ENCODE measurements around the gene GMEB2.
A peak's percentile ranks its signal among the peaks of the same experiment; 100 is the strongest.
"Not testable (repeated sequence)": the region's sequence is repeated elsewhere in the genome, so short reads cannot be mapped to it uniquely, and the experiment has no call there.

The GMEB2 gene

DNA sequence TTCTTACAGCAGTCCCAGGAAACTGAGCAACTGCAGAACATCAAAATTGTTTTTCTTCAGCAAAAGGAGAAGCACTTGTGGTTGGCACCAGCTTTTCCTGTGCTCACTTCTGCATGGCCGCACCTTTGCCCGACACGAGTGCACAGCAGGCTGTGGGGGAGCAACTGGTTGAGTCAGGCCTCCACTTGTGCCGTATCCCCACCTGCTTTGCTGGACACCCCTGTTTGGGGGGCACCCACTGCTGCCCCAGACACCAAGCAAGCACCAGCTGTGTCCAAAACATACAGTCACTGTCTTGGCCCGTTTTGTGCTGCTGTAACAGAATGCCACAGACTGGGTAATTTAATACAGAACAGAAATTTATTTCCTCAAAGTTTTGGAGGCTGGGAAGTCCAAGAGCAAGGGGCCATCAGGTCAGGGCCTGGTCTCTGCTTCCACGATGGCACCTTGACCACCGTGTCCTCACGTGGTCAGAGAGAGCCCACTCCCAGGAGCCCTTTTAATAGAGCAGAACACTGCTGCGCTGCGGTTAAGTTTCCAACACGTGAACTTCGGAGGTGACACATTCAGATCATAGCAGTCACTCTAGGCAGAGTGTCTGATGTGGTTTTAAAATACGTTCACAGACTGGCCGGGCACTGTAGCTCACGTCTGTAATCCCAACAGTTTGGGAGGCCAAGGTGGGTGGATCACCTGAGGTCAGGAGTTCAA, 8.7 kb upstream of the GMEB2 start:
- DNase-seq, result no peak

DNA sequence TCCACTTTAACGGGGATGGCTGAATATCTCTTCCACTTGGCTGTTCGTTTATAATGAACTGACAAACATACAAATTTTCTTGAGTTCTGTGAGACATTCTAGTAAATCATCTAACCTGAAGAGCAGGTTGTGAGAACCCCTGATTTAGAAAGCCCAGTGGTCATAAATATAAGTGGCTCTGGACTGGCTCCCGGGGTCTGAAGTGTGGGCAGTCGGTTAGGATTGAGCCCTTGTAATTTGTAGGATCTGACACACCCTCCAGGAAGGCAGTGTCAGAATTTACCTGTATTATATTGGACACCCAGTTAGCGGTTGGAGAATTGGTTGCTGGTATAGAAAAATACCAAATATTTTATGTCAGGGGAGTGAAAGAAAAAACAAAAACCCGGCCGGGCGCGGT, 6.8 kb upstream of the GMEB2 start:
- no peak for DNase-seq

DNA sequence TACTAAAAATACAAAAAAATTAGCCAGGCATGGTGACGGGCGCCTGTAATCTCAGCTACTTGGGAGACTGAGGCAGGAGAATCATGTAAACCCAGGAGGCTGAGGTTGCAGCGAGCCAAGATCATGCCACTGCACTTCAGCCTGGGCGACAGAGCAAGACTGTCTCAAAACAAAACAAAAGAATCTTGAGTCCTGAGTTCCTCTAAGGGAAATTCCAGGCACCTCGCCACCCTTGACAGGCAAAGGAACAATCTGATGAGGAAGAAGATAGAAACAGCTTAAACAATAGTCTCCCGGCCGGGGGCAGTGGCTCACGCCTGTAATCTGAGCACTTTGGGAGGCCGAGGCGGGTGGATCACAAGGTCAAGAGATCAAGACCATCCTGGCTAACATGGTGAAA, 4.5 kb upstream of the GMEB2 start:
- DNase-seq, result not testable (repeated sequence)

DNA sequence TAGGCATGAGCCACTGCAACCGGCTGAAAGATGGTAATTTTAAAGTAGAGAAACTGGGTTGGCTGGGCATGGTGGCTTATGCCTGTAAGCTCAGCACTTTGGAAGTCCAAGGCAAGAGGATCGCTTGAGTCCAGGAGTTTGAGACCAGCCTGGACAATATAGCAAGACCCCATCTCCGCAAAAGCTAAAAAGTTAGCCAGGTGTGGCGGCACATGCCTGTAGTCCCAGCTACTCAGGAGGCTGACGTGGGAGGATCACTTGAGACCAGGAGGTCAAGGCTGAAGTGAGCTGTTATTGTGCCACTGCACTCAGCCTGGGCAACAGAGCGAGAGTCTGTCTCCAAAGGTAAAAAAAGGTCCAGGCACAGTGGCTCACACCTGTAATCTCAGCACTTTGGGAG, 4.1 kb upstream of the GMEB2 start:
- DNase-seq, result not testable (repeated sequence)

DNA sequence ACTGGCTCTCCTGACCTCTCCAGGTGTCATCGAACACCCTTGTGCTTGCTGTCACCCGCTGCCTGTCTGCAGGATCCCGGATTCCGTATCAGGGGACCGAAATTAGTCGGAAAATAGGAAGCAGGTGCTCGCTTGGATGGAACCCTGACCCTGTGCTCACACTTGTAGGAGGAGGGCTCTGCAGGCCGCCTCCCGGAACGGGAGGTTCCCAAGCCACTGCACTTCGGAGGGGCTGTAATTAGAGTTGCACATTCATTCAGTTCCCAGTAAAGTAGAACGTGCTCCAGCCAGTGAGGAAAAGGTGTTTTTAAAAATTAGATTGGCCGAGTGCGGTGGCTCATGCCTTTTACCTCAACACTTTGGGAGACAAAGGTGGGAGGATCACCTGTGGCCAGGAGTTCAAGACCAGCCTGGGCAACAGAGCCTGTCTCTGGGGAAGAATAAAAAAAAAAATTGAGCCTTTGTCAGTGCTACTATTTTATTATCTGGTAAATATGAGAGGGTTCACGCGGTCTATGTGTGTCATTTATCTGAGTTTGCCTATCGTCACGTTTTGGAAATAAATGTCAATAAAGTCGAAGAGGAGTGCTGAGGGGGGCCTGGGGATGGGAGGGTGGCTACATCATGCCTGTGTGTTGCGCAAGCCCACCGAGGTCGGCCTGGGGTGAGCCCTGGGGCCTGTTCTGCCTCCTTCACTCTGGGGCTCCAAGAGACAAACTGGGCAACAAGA, 1.5 kb upstream of the GMEB2 start:
- DNase-seq, result peak; percentile 77

DNA sequence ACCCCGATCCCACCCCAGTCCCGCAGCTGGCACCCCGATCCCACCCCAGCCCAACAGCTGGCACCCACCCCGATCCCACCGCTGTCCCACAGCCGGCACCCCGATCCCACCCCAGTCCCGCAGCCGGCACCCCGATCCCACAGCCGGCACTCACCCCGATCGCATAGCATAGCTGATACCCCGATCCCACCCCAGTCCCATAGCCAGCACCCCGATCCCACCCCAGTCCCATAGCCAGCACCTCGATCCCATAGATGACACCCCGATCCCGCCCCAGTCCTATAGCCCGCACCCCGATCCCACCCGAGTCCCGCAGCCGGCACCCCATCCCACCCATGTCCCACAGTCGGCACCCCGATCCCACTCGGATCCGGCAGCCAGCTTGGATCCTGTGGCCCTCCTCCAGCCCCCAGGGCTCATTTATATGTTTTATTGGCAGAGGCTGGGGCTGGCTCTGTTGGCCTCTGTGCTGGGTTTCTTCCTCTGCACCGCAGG, 897 bp upstream of the GMEB2 start:
- no peak for DNase-seq

DNA sequence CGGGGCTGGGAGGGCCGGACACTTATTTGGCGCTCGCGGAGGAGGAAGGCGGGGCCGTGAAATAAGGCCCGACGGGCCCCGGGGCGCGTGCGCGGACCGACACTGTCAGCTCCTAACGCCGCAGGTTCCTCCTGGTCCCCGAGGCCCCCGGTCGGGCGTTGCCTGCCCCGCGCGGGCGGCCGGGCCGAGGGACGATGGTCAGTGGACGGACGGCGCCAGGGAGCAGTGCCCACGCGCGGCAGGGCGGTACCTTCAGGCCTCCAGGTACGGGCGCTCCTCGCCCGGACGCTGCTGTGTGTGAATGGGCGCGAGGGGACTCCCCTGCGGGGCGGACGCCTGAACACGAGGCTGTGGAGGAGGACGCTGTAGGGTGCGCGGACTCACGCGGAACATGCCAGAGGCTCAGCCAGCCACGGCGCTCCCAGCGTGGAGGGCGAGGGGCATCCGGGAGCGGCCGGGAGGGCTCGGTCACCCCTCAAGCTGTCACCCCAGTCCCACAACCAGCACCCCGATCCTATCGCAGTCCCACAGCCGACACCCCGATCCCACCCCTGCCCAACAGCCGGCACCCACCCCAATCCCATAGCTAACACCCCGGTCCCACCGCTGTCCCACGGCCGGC, 339 bp upstream of the GMEB2 start:
- peak; percentile 71 for DNase-seq

DNA sequence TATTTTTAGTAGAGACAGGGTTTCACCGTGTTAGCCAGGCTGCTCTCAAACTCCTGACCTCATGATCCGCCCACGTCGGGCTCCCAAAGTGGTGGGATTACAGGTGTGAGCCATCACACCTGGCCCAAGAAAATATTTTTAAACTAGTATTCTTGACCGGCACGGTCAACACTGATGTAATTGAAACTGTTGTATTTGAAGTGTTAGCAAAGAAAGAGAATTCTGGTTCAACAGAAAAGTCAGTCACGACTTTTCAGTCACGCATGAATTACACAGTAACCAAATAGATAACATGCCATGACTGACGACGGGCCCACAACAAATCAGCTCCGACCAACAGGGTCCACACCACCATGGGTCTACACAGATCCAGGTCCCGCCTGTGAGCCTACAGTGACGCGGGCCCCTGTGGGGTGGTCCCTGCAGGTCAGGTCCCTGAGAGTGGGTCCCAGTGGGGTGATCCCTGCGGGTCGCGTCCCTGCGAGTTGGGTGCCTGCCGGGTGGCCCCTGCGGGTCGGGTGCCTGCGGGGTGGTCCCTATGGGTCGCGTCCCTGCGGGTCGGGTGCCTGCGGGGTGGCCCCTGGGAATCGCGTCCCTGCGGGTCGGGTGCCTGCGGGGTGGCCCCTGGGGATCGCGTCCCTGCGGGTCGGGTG, 1.0 kb downstream of the GMEB2 start:
- no peak for DNase-seq

DNA sequence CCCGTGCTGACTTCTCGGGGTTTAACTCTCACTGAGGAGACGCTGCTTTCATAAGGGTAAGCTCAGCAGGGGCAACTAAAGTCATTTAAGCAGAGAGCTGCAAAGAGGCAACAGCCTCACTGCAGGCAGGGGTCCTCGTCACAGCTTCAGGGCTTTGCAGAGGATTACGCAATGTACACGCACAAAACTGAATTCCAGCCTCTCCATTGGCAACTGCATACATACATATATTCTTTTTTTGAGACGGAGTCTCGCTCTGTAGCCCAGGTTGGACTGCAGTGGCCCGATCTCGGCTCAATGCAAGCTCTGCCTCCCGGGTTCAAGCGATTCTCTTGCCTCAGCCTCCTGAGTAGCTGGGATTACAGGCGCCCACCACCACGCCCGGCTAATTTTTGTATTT, 2.4 kb downstream of the GMEB2 start:
- DNase-seq, result no peak

DNA sequence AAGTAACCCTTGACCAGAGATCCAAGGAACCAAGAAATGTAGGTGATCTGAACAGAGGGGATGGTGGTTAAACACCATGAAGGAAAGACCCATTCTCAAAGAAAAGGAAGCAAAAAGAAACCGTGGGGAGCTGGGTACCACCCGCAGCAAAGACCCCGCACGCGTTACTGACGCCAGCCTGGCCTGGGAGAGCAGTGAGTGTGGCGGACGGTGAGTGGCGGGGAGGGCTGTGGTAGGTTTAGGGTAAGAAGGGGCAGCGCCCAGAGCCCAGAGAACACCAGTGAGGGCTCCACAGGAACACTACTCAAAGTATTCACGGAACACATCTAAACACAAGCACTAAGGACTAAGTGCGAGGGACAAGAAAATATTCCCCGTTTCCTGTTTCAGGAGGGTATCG, 4.2 kb downstream of the GMEB2 start:
- no peak for DNase-seq

DNA sequence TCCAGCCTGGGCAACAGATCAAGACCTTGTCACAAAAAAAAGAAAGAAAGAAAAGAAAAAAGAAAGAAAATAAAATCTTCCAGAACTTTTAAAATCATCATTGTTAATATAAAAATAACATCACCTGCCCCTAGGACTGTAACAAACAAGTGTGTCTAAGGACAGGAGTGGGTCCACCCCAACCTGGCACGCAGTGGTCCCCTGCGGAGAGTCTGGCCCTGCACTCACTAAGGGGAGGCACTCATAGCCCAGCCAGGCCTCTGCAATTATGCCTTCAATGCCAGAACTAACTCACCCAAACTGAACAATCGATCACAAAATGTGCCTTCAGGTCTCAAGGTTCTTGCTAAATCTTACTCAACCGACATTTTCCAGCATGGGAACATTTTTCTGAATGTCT, 4.8 kb downstream of the GMEB2 start:
- no peak for DNase-seq

DNA sequence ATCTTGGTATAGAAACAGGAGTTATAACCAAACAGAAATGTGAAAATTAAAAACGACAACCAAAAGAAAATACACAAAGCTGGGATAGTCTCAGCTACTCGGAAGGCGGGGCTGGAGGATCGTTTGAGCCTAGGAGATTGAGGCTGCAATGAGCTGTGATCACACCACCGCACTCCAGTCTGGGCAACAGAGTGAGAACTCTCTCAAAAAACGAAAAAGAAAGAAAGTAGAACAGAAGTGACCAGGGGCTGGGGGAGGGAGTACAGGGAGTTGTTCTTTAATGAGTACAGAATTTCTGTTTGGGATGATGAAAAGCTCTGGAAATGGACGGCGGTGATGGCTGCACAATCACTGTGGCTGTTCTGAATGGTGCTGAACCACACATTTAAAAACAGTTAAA, 5.9 kb downstream of the GMEB2 start:
- DNase-seq, result no peak

DNA sequence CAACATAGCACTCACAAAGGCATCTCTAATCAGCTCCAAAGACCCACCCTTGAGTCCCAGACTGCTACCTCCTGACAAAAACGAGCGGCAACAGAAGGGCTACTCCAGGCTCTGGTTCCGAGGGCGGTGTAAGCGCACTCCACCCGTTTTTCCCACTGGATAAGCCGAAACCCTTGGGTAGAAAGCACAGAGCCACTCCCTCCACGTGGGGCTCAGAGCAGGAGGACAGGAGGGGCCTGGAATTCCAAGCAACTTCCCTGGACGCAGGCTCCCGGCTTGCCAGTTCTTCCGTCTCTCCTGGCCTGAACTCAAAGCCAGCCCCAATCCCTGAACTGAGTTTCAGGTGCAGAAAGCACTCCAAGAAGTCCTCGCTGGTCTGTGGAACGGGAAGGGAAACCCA, 7.4 kb downstream of the GMEB2 start:
- DNase-seq, result no peak

DNA sequence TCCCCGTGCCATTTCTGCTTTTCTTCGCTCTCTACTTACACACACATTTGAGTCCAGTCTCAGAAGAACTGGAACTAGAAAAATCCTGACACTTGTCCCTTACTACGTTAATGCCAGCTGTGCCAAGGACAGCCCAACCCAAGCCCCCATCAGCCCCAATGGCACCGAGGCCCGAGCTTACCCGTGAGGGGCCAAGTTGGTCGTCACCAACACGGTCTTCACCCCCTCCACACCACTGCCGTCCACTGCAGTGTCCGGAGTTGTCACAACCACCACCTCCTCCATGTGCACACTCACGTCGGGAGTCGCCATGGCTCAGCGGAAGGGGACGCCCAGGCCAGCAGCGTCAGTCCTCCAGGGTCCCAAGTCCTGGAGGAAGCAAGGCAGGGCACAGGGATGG, 7.8 kb downstream of the GMEB2 start:
- DNase-seq, result no peak

DNA sequence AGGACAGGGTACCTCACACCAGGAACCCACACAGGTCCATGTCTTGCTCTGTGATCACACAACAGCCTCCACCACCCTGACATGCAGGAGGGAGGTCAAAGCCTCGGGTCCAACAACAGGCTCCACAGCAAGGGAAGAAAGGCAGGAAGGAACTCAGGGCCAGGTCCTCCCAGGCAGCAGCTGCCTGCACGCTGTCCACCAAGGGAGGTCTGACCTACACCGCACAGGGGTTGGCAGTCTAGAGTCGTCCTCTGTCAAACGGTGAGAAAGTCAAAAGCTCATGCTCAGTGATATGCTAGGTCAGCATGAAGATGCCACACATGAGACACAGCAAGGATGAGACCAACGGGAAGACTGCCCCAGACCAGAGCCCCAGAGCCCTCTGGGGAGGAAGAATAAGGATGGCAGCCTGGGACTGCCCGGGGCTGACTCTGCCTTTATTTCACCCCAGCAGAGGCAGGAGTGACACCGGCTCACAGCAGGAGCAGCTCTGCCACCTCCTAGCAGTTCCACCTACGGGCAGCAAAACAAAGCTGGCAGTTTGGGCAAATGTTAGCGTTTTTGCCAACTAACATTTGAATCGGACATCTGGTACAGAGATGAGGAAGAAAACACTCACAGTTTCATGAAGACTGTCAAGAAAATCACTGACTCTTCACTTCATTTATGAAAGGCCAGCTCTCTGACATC, 8.5 kb downstream of the GMEB2 start:
- no peak for DNase-seq

DNA sequence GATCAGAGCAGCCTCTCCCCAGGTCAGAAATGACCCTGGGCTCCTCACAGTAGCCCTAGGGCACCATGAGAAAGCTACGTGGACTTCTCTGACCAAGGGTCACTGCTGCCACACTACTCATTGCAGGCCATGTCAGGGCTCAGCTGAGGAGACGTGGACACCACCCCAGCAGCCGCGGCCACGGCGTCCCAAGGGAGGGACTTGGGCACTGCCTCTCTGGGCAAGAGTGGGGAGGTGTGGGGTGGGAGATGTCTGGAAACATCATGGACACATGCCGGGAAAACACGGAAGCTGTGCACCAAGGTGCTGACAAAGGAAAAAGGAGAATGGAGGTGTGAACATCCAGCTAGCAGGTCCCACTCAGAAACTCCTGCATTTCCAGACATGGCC, 9.0 kb downstream of the GMEB2 start:
- DNase-seq, result no peak

DNA sequence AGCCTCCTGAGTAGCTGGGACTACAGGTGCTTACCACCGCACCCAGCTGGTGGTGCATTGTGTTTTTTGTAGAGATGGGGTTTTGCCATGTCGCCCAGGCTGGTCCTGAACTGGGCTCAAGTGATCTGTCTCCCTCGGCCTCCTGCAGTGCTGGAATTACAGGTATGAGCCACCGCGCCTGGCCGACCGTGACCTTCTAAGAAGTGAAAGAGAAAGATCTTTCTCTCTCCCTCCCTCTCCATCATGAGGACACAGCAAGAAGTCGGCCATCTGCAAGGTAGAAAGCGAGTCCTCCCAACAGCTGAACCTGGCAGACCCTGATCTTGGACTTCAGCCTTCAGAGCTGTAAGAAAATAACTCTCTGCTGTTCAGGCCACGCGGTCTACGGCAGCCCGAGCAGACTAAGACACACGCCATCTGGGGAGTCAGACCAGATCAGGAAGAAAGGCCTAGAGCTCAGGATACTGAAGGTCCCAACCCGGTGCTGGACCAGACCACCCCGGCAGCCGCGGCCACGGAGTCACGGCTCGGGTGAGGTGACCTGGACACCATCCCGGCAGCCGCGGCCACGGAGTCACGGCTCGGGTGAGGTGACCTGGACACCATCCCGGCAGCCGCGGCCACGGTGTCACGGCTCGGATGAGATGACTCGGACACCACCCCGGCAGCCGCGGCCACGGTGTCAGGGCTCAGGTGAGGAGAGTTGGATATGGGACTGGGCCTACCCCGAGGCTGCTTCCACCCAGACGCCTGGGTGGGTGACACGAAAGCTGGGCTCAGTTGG, 9.6 kb downstream of the GMEB2 start:
- DNase-seq, result no peak

DNA sequence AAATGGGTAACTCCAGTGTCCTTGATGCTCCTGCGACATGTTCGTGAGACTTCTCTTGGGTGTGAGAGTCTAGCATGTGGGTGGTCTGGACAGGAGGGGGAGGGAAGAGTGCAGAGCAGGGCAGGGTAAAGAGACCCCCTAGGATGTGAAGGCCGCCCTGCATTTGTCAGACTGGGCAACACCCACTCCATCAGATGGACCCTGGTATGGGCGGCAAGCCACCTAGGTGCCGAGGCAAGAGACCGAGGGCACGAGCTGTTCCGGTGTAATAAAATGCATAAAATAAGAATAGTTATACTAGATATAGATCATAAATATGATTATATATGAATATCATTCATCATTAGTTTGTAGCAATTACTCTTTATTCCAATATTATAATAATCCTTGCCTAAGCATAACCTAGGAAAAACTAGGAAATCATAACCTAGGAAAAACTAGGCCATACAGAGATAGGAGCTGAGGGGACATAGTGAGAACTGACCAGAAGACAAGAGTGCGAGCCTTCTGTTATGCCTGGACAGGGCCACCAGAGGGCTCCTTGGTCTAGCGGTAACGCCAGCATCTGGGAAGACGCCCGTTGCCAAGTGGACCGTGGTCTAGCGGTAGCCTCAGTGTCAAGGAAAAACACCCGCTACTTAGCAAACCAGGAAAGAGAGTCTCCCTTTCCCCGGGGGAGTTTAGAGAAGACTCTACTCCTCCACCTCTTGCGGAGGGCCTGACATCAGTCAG, 12.9 kb downstream of the GMEB2 start:
- not testable (repeated sequence) for DNase-seq

DNA sequence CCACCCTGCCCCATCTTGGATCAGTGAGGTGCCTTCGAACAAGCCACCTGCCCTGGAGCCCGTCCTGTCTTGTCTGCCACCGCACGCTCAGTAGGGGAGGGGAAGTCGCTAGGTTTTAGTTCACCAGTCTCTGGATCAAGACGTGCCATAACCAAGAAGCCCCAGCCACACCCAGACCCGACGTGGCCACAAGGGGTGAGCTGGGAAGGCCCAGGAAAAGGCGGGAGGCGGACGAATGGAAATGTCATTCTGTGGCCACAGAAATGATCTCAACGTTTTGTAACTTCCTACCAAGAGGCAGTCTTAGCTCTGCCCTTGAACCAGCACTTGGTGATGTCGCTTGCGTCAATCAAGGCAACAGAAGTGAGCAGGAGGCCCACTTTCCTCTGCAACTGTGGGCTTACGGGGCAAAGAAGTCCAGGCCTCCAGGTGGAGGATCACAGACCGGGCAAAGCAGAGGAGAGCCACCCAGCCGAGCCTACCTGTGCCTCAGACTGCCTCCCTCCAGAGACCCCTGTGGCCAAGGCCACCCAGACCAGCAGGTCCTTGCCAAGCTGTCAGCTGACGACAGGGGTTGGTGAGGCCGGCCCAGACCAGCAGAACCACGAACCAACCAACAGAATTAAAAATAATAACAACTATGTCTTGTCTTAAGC, 14.5 kb downstream of the GMEB2 start:
- DNase-seq, result no peak

DNA sequence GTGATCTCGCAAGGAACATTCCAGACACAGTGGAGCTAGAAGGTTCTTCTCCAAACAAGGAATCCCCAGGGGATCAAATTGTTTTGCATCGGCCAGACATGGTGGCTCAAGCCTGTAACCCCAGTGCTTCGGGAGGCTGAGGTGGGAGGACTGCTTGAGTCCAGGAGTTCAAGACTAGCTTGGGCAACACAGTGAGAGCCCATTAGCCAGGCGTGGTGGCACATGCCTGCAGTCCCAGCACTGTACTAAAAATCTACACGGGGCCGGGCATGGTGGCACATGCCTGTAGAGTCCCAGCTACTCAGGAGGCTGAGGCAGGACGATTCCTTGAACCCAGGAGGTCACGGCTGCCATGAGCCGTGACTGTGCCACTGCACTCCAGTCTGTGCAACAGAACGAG, 15.3 kb downstream of the GMEB2 start:
- DNase-seq, result no peak
